K562 (cell line): ENCODE measurements around the gene TFEB. TPM values are rescaled to one million over a fixed set of nuclear protein-coding genes. Genes with fewer than 3 reads are reported as not detected.
A peak's percentile ranks its signal among the peaks of the same experiment; 100 is the strongest.

ENCODE experiments used
- ATAC-seq: fragments of 200-7000 bp; cut with Tn5 transposase; 3 replicates; pipeline ENCODE4 v1.9.1; 2020; ENCODE audit warnings: moderate library complexity
- BruUV-seq: library from RNA; stranded (reverse); fragments of 400-500 nt; replicated peaks from 2 replicates; lab custom pipeline; 2021; lab: Mats Ljungman, UMichigan
- CTCF ChIA-PET: fragments of 300-600 bp; formaldehyde crosslinking; extraction: SDS; loops from one replicate; lab custom pipeline; 2021; ENCODE audit warnings: low intra/inter-chr PET ratio; lab: Yijun Ruan, JAX
- POLR2A ChIA-PET: fragments of 300-600, 350-650 bp; sonication (Branson Sonifier 250); formaldehyde crosslinking; extraction: SDS; loops from one replicate; lab custom pipeline; 2021; ENCODE audit warnings: antibody characterized with exemption, inconsistent platforms; lab: Yijun Ruan, JAX
- DNase-seq, 4 experiments: peaks; one replicate each; pipeline versions ENCODE4 v3.0.0 to v3.0.0-alpha.2; 2011 to 2018; ENCODE audit warnings: low spot score in 3 of 4, mixed read lengths in 3 of 4; ENCODE audit errors: extremely low read depth in 1 of 4
- FAIRE-seq: peaks from 2 replicates; lab custom pipeline; 2011; peaks lifted over from hg19 to GRCh38; lab: Jason Lieb, UNC
- H2AFZ ChIP-seq: 2 replicates; pipeline ENCODE4 v1.6.0; 2011; ENCODE audit warnings: low read depth, low read length, control low read depth, inconsistent platforms
- H3K27ac ChIP-seq: fragments of 200-600 bp; 3 replicates; pipeline ENCODE4 v1.8.0; 2011; ENCODE audit warnings: low read depth, mild to moderate bottlenecking, control low read depth, inconsistent platforms, low read length, moderate library complexity, mixed read lengths; ENCODE audit errors: extremely low read depth
- H3K27me3 ChIP-seq, 2 experiments: fragments of 300-600 bp in 1 of 2; 2 replicates in 1 of 2; 3 replicates in 1 of 2; pipeline versions ENCODE4 v1.6.0 to v1.8.0; 2011; ENCODE audit warnings: inconsistent platforms in 2 of 2, low read length in 2 of 2, mild to moderate bottlenecking in 1 of 2, mixed read lengths in 1 of 2, moderate library complexity in 1 of 2; ENCODE audit not compliant: control insufficient read depth in 2 of 2, insufficient read depth in 2 of 2
- H3K36me3 ChIP-seq: fragments of 300-600 bp; 3 replicates; pipeline ENCODE4 v1.8.0; 2011; ENCODE audit warnings: mild to moderate bottlenecking, low read length, inconsistent platforms; ENCODE audit not compliant: control insufficient read depth, insufficient read depth
- H3K4me1 ChIP-seq, 2 experiments: fragments of 200-600 bp in 1 of 2; replicated peaks in 1 of 2; 2 replicates in 1 of 2; 3 replicates in 1 of 2; pipeline versions ENCODE4 v1.5.1 to v1.8.0; 2011; ENCODE audit warnings: inconsistent platforms in 2 of 2, low read length in 2 of 2, mild to moderate bottlenecking in 1 of 2, mixed read lengths in 1 of 2, moderate library complexity in 1 of 2; ENCODE audit not compliant: control insufficient read depth in 2 of 2, insufficient read depth in 2 of 2
- H3K4me2 ChIP-seq: 2 replicates; pipeline ENCODE4 v1.6.1; 2011; ENCODE audit warnings: low read length, control low read depth, inconsistent platforms, mixed read lengths; ENCODE audit not compliant: insufficient read depth
- H3K4me3 ChIP-seq: fragments of 200-600 bp; sonication (generic), shearing (Covaris generic); 2 replicates; pipeline ENCODE4 v1.5.1; 2016; ENCODE audit warnings: control low read depth, inconsistent platforms
- H3K79me2 ChIP-seq: fragments of 200-600 bp; 3 replicates; pipeline ENCODE4 v1.8.0; 2011; ENCODE audit warnings: low read length, inconsistent platforms; ENCODE audit not compliant: control insufficient read depth, insufficient read depth
- H3K9ac ChIP-seq, 2 experiments: 2 replicates each; pipeline versions ENCODE4 v1.6.0 to v1.6.1; 2011; ENCODE audit warnings: low read depth in 2 of 2, low read length in 2 of 2, control low read depth in 1 of 2, inconsistent platforms in 1 of 2, mild to moderate bottlenecking in 1 of 2, mixed read lengths in 1 of 2; ENCODE audit not compliant: insufficient read depth in 1 of 2
- H3K9me1 ChIP-seq: one replicate; pipeline ENCODE4 v1.6.0; 2011; ENCODE audit warnings: inconsistent platforms, mild to moderate bottlenecking, low read length, moderate library complexity; ENCODE audit not compliant: control insufficient read depth, insufficient read depth
- H3K9me3 ChIP-seq: replicated peaks from 2 replicates; pipeline ENCODE4 v1.5.1; 2011; ENCODE audit warnings: low read depth, low read length, inconsistent platforms; ENCODE audit not compliant: control insufficient read depth, insufficient read depth
- H4K20me1 ChIP-seq: replicated peaks from 2 replicates; pipeline ENCODE4 v1.6.1; 2011; ENCODE audit warnings: low read length, inconsistent platforms, mixed read lengths; ENCODE audit not compliant: control insufficient read depth, insufficient read depth
- BCLAF1 ChIP-seq, 2 experiments: fragments of 450-650 bp in 1 of 2; IDR thresholded peaks; 2 replicates each; pipeline ENCODE4 v1.6.1; 2011 to 2017; ENCODE audit warnings: low read depth in 2 of 2, antibody characterized with exemption in 1 of 2, borderline replicate concordance in 1 of 2, low read length in 1 of 2, mild to moderate bottlenecking in 1 of 2, mixed read lengths in 1 of 2; ENCODE audit not compliant: control insufficient read depth in 1 of 2
- BCOR ChIP-seq: fragments of 450-650 bp; IDR thresholded peaks from 2 replicates; pipeline ENCODE4 v1.6.1; 2016
- CEBPG ChIP-seq, 3 experiments: fragments of 200-800 bp in 1 of 3; sonication (Bioruptor generic) in 1 of 3; sonication (generic) in 1 of 3; formaldehyde crosslinking in 1 of 3; IDR thresholded peaks in 2 of 3; conservative IDR thresholded peaks in 1 of 3; 2 replicates each; pipeline versions ENCODE4 v1.6.1 to v1.8.0; 2016 to 2022; ENCODE audit warnings: missing compliant biosample characterization in 2 of 3, missing genetic modification characterization in 2 of 3, mild to moderate bottlenecking in 1 of 3, missing genetic modification reagents in 1 of 3
- CREB5 ChIP-seq: fragments of 250-450 bp; sonication (Bioruptor Pico); IDR thresholded peaks from 2 replicates; pipeline ENCODE4 v1.5.0; 2020; ENCODE audit warnings: mild to moderate bottlenecking
- HMBOX1 ChIP-seq: sonication (generic); IDR thresholded peaks from 2 replicates; pipeline ENCODE4 v1.6.1; 2016
- ILK ChIP-seq: fragments of 450-650 bp; IDR thresholded peaks from 2 replicates; pipeline ENCODE4 v1.6.1; 2016; ENCODE audit warnings: missing genetic modification characterization, low read depth, mild to moderate bottlenecking, missing compliant biosample characterization, moderate library complexity, borderline replicate concordance
- MAFF ChIP-seq: IDR thresholded peaks from 2 replicates; pipeline ENCODE4 v1.6.1; 2012; ENCODE audit warnings: low read length, improper control_type of control experiment
- MEF2A ChIP-seq: IDR thresholded peaks from 2 replicates; pipeline ENCODE4 v1.6.1; 2011; ENCODE audit warnings: low read depth, mild to moderate bottlenecking, low read length, moderate library complexity; ENCODE audit not compliant: control insufficient read depth
- POLR3A ChIP-seq: IDR thresholded peaks from 2 replicates; pipeline ENCODE4 v1.6.1; 2011; ENCODE audit warnings: borderline replicate concordance, mild to moderate bottlenecking, moderate library complexity; ENCODE audit not compliant: insufficient read length, insufficient read depth; ENCODE audit errors: extremely low read depth
- RAD51 ChIP-seq: fragments of 450-650 bp; IDR thresholded peaks from 2 replicates; pipeline ENCODE4 v1.7.1; 2016; ENCODE audit warnings: low read depth, mild to moderate bottlenecking, borderline replicate concordance
- STAT5B ChIP-seq: fragments of 250-450 bp; sonication (Bioruptor Pico); IDR thresholded peaks from 2 replicates; pipeline ENCODE4 v1.8.0; 2021; ENCODE audit warnings: mild to moderate bottlenecking, inconsistent platforms
- ZNF133 ChIP-seq: fragments of 250-450 bp; sonication (Bioruptor Pico); IDR thresholded peaks from 2 replicates; pipeline ENCODE4 v1.4.0; 2020; ENCODE audit warnings: mild to moderate bottlenecking
- ZNF146 ChIP-seq: IDR thresholded peaks from one replicate; pipeline ENCODE4 v1.6.1; 2018; ENCODE audit warnings: missing compliant biosample characterization; ENCODE audit not compliant: unreplicated experiment
- WGBS: fragments of 100-300 bp; shearing (Covaris generic); methylation state at CpG from one replicate; pipeline ENCODE4 v1.1.6; 2016; ENCODE audit warnings: low coverage, mixed read lengths; ENCODE audit not compliant: insufficient coverage; ENCODE audit errors: missing lambda C conversion rate; 5-methylcytosine and 5-hydroxymethylcytosine counted together
- in situ Hi-C: fragments of 300-500 bp; cut with MboI; formaldehyde crosslinking; loops from 4 replicates; pipeline ENCODE4 v1.15.0; 2018; ENCODE audit warnings: inconsistent platforms, mixed read lengths
- intact Hi-C: fragments of 100-400 bp; cut with micrococcal nuclease; formaldehyde crosslinking; loops from 2 replicates; pipeline ENCODE4 v1.14.2; 2022
- polyA plus RNA-seq, 8 experiments: library from polyadenylated mRNA; depleted of rRNA in 4 of 8; stranded (reverse) in 5 of 8; unstranded in 3 of 8; fragments of >200 nt; fragmentation: Nextera tagmentation in 2 of 8; fragmentation: Illumina TruSeq in 1 of 8; extraction: Ambion mirVana in 2 of 8; extraction: Trizol in 1 of 8; gene quantifications; 2 replicates each; pipeline versions ENCODE4 v1.2.1 to v1.2.3, GENCODE V29; 2011 to 2014; ENCODE audit warnings: inconsistent platforms in 1 of 8, missing spikeins in 1 of 8
- total RNA-seq, 7 experiments: library from RNA; depleted of rRNA in 6 of 7; stranded (reverse); fragments of >200 nt in 6 of 7; fragmentation: Illumina TruSeq in 2 of 7; extraction: Trizol in 2 of 7; gene quantifications; 2 replicates each; pipeline versions ENCODE4 v1.2.1 to v1.2.3, GENCODE V29; 2011 to 2021; ENCODE audit warnings: low replicate concordance in 1 of 7

Gene TFEB
- total and polyA plus RNA-seq, 9 of the 15 experiments (the other 6 are each of a cell fraction or from before 2014, with no cell fraction given): 0.04 to 4.7 (median 2.0) TPM

GRCh38 chr6:41700463-41701347 is 34.7 kb downstream of the TFEB start (continued):
- no peak for TF ChIP-seq HMBOX1
- TF ChIP-seq ZNF133 (CRISPR knock-in tag): no peak

GRCh38 chr6:41699063-41699462 is 36.3 kb downstream of the TFEB start:
- in situ Hi-C loops: loop anchor here (5.0 kb wide), 1 partner anchor 68 kb away; no protein-coding TSS in a partner anchor
- POLR2A ChIA-PET: interaction anchor here (0.6 to 1.6 kb wide), 5 partner anchors 16 to 84 kb away, joined by 3 to 8 read pairs (median 4); no protein-coding TSS in a partner anchor

More at GRCh38 chr6:41699063-41699462, 36.3 kb downstream of the TFEB start:
- DNase-seq (no peak), ATAC-seq (no peak), FAIRE-seq (peak; percentile 32)
- Histone ChIP-seq H3K9me3 (no peaks in the 10 kb centered on the region), H3K4me3 (no peak overlapping the region), H2AFZ (no peak overlapping the region), H4K20me1 (0 out of 2 replicates have a peak, but pooled peaks cover 8% of the 10 kb centered on the region), H3K9me1 (no peaks in the 10 kb centered on the region), H3K4me2 (no peak overlapping the region), H3K36me3 (no peaks in the 10 kb centered on the region), H3K27ac (no peak overlapping the region), H3K4me1 (0 out of 5 replicates have a peak, but pooled peaks cover 0 to 3% of the 10 kb centered on the region in 2 experiments), H3K79me2 (no peaks in the 10 kb centered on the region), H3K9ac (no peak overlapping the region), H3K27me3 (peaks cover 0 to 28% of the 10 kb centered on the region in 2 experiments; a peak in 2 of 5 replicates)
- WGBS: 23% methylated on average over 2 of the region's 2 CpGs
- intact Hi-C loops: no loop called here
- CTCF ChIA-PET: no interaction called here
- BruUV-seq: no TSS peak
- TF ChIP-seq MEF2A (no peak), CEBPG (CRISPR knock-in tag; IDR thresholded peaks at IDR 0.05) (no peak), CEBPG (tag; conservative IDR thresholded peaks at IDR 0.05 in 1 of 2, IDR thresholded peaks at IDR 0.05 in 1 of 2) (no peak), STAT5B (CRISPR knock-in tag) (no peak), BCOR (no peak), RAD51 (no peak), ZNF146 (CRISPR knock-in tag) (no peak), ILK (tag) (no peak), BCLAF1 (IDR thresholded peaks at IDR 0.05; ENCODE audit: borderline replicate concordance in 1 of 2, control insufficient read depth in 1 of 2, low read depth in 2 of 2, low read length in 1 of 2) (no peak), MAFF (no peak), POLR3A (no peak), CREB5 (no peak)
